ENCODE results near the gene ANKS1B.
"Not testable (repeated sequence)": the region's sequence is repeated elsewhere in the genome, so short reads cannot be mapped to it uniquely, and the experiment has no call there.

The ANKS1B gene

GRCh38 chr12:99370421-99371138, 614.2 kb downstream of the ANKS1B start:
- no peak for DNase-seq (ENCODE audit: low spot score)

- peak; percentile 62 for DNase-seq (ENCODE audit: low spot score)
Observed at GRCh38 chr12:99367181-99367580, 617.6 kb downstream of the ANKS1B start.

GRCh38 chr12:99352269-99352668, 632.5 kb downstream of the ANKS1B start:
- DNase-seq (ENCODE audit: low spot score): no peak

GRCh38 chr12:99343960-99344359, 640.8 kb downstream of the ANKS1B start:
- no peak for DNase-seq (ENCODE audit: low spot score)

GRCh38 chr12:99339663-99340062, 645.1 kb downstream of the ANKS1B start:
- DNase-seq (ENCODE audit: low spot score): no peak

DNA sequence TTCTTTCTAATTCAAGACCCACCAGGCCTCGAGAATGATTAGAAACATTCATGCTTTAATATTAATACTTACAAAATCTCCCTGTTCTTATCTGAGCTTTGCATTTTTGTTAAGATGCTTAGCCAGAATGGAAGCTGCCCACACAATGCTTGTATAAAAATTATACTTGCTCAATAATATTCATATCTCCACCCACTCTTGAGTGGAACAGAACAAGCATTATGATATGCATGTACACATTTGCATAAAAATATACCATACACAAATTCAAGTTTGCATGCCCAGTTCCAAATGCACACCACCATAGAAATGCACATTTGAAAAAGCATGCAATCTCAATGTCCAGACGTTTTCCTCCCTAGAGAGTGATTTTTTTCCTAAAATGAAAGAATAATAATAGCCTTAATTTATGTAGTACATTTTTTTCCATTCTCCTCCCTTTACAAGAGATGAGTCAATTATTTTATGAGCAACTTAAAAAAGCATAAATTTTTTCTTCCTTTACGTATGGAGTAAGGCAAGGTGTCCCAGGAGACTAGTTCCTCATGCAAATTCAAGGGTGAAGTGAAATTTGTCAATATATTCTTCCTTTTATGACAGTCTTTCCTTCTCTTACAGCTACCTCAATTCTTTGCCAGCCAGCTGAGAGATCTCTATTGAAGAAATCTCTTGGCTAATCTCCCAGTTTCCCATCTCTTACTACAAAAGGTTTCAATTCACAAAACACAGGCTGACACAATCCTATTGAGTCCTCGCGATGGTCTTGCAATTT, 650.3 kb downstream of the ANKS1B start:
- peak; percentile 51 for DNase-seq (ENCODE audit: low spot score)

DNA sequence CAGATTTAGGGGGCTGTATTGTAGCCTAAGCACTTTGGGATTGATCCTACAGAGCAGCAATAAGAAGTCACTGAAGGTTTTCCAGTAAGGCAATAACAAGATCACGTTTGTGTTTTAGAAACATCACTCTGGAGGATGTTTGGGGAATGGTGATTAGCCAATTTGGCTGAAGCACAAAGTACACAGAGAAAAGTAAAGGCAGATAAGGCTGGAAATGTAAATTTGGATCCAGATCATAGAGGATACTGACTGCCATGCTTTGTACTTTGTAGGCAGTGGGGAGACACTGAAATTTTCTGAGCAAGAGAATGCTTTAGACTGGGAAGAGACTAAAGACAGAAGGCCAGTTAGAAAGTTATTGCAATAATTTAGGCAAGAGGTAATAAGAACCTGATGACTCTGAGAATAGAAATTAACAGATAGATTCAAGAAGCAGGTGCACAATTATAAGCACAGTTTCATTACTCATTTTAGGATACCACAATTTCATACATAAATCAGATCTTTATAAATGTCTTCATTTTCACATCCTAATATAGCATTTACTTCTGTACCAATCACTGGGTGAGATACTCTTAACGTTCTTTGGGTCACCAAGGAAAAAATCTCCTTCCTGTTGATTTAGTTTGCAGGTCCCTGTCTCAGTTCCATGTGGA, 651.7 kb downstream of the ANKS1B start:
- no peak for DNase-seq (ENCODE audit: low spot score)

DNA sequence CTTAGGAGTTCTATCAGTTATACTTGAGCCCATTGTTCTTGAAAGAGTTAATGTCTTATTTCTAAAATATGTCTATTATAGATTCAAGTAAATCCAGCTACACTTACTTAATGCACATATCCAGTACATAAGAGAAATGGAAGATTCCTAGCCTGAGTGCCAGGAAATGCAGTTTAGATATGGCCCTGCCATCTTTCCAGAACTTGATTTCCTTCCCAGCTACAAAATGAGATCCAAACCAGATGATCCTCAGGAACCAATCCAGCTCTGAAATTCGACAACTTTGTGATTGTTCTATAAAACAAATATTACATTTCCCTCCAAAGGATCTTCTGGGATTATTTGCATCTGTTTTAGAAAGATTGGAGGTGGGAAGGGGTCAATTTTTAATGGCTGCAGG, 654.5 kb downstream of the ANKS1B start:
- DNase-seq (ENCODE audit: low spot score): no peak

DNA sequence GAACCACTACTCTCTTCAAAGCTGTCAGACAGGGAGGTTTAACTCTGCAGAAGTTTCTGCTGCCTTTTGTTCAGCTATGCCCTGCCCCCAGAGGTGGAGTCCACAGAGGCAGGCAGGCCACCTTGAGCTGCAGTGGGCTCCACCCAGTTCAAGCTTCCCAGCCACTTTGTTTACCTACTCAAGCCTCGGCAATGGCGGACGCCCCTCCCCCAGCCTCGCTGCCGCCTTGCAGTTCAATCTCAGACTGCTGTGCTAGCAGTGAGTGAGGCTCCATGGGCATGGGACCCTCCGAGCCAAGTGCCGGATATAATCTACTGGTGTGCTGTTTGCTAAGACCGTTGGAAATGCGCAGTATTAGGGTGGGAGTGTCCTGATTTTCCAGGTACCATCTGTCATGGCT, 663.5 kb downstream of the ANKS1B start:
- not testable (repeated sequence) for DNase-seq (ENCODE audit: low spot score)

DNA sequence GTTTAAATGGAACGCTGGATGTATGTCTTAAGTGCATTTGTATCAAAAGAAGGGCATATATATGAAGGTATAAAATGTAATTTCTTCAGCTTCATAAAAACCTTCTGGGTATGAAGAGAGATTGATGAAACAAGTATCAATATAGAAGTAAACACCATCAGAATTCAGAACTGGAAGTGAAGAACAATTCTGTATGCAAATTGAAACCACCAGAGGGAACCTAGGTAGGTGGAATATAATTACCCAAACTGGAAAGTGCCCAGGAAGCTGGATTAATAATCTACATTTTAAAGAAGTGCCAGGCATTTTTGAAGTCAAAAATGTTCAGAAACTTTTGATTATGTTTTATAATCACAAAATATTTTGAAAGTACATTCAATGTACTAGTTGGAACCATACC, 673.4 kb downstream of the ANKS1B start:
- no peak for DNase-seq (ENCODE audit: low spot score)

- no peak for DNase-seq (ENCODE audit: low spot score)
Observed at GRCh38 chr12:99309812-99310211, 674.9 kb downstream of the ANKS1B start.

DNA sequence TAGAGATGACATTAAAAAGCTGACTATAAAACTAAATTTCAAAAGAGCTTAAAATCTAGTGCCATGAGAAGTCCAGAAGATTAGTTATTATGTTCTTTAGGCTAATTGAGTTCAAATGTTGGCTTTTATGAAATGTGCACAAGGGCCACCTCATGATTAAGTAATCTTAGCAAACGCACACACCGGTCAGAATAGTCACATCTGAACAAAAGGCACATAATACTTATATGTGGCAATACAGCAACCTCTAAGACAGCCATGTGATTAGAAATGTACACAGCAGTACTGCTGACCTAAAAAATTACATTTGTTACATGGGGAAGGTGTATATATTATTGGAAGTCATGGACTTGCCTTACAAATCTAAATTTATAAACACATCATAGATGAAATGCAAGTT, 681.9 kb downstream of the ANKS1B start:
- no peak for DNase-seq (ENCODE audit: low spot score)

DNA sequence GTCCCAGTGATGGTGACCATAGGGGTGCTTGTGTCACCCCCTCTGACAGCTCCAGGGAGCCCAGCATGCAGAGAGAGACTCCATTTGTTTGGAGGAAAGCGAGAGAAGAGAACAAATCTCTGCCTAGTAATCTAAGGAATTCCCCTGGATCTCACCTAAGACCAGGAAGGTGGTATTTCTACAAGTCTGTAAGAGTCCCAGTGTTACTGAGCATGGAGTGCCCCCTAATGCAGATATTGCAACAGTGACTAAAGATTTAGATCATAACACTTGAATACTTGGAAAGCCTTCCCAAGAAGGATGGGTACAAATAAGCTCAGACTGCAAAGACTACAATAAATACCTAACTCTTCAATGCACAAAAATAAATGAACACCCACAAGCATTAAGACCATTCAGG, 697.6 kb downstream of the ANKS1B start:
- no peak for DNase-seq (ENCODE audit: low spot score)

GRCh38 chr12:99284161-99284560, 700.6 kb downstream of the ANKS1B start:
- DNase-seq (ENCODE audit: low spot score): no peak

GRCh38 chr12:99282624-99283023, 702.1 kb downstream of the ANKS1B start:
- no peak for DNase-seq (ENCODE audit: low spot score)

GRCh38 chr12:99282086-99282485, 702.6 kb downstream of the ANKS1B start:
- DNase-seq (ENCODE audit: low spot score): no peak

- no peak for DNase-seq (ENCODE audit: low spot score)
Observed at GRCh38 chr12:99281277-99281676, 703.5 kb downstream of the ANKS1B start.

DNA sequence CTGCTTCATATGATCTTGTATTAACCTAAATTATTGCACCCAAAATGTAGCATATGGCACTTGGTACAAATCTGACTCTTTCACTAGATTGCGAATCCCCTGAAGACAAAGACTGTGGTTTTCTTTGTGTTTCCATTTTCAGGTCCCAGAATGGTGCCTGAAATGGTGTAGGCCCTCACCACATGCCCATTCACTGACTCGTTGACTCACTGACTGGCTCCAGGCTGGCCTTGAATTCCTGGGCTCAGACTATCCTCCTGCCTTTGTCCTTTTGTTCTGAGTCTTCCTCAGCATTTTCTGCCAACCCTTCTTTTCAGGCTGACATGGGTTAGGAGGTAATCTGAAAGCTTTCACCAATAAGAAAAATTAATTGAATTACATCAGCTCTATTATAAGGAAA, 705.8 kb downstream of the ANKS1B start:
- DNase-seq (ENCODE audit: low spot score): no peak

GRCh38 chr12:99277591-99278379, 707.0 kb downstream of the ANKS1B start:
- no peak for DNase-seq (ENCODE audit: low spot score)

- DNase-seq (ENCODE audit: low spot score): no peak
Observed at GRCh38 chr12:99271071-99271470, 713.7 kb downstream of the ANKS1B start.

- DNase-seq (ENCODE audit: low spot score): no peak
Observed at GRCh38 chr12:99267038-99267437, 717.7 kb downstream of the ANKS1B start.

GRCh38 chr12:99265648-99266047, 719.1 kb downstream of the ANKS1B start:
- DNase-seq (ENCODE audit: low spot score): no peak
